GM23338 (cell line): ENCODE measurements around the gene AP2M1. TPM values are rescaled to one million over a fixed set of nuclear protein-coding genes. Genes with fewer than 3 reads are reported as not detected.

Experiments used
- ATAC-seq: fragments of 200-7000 bp; cut with Tn5 transposase; 3 replicates; pipeline ENCODE4 v1.9.1; 2020
- DNase-seq: peaks from one replicate; pipeline ENCODE4 v3.0.0-alpha.2; 2015; ENCODE audit warnings: low spot score
- H2AFZ ChIP-seq: fragments of 200-600 bp; sonication (generic); 2 replicates; pipeline ENCODE4 v1.8.0; 2016; ENCODE audit warnings: antibody characterized with exemption, mild to moderate bottlenecking, moderate library complexity
- H3F3A ChIP-seq: fragments of 200-600 bp; sonication (generic); replicated peaks from 2 replicates; pipeline ENCODE4 v1.8.0; 2017; ENCODE audit warnings: antibody characterized with exemption, mixed run types, low read depth
- H3K27ac ChIP-seq: fragments of 200-600 bp; sonication (generic); 2 replicates; pipeline ENCODE4 v1.6.1; 2016; ENCODE audit warnings: low read depth
- H3K27me3 ChIP-seq: fragments of 200-600 bp; sonication (generic); 2 replicates; pipeline ENCODE4 v1.8.0; 2016; ENCODE audit warnings: mild to moderate bottlenecking, mixed run types, moderate library complexity; ENCODE audit not compliant: insufficient read depth
- H3K36me3 ChIP-seq: fragments of 200-600 bp; sonication (generic); 2 replicates; pipeline ENCODE4 v1.8.0; 2016; ENCODE audit warnings: mild to moderate bottlenecking; ENCODE audit not compliant: insufficient read depth
- H3K4me1 ChIP-seq: fragments of 200-600 bp; sonication (generic); 2 replicates; pipeline ENCODE4 v1.8.0; 2016; ENCODE audit warnings: mild to moderate bottlenecking, moderate library complexity; ENCODE audit not compliant: insufficient read depth
- H3K4me2 ChIP-seq: fragments of 200-600 bp; sonication (generic); 2 replicates; pipeline ENCODE4 v1.7.1; 2017; ENCODE audit warnings: mixed run types
- H3K4me3 ChIP-seq: fragments of 200-600 bp; sonication (generic); 2 replicates; pipeline ENCODE4 v1.6.1; 2016; ENCODE audit warnings: mixed run types
- H3K79me2 ChIP-seq: fragments of 200-600 bp; sonication (generic); replicated peaks from 2 replicates; pipeline ENCODE4 v1.8.0; 2017; ENCODE audit warnings: mild to moderate bottlenecking; ENCODE audit not compliant: insufficient read depth
- H3K9me2 ChIP-seq: fragments of 200-600 bp; sonication (generic); 2 replicates; pipeline ENCODE4 v1.8.0; 2017; ENCODE audit not compliant: insufficient read depth
- H4K20me1 ChIP-seq: fragments of 200-600 bp; sonication (generic); replicated peaks from 2 replicates; pipeline ENCODE4 v1.8.0; 2017; ENCODE audit warnings: mild to moderate bottlenecking; ENCODE audit not compliant: insufficient read depth
- H3K27ac Mint-ChIP-seq: 2 replicates; pipeline ENCODE4 v1.8.0; 2020; ENCODE audit warnings: inconsistent platforms, mild to moderate bottlenecking, moderate library complexity, mixed read lengths
- H3K27me3 Mint-ChIP-seq: 3 replicates; pipeline ENCODE4 v1.8.0; 2022; ENCODE audit warnings: low read depth, mild to moderate bottlenecking, moderate library complexity, mixed read lengths, inconsistent platforms; ENCODE audit not compliant: insufficient read depth, poor library complexity
- H3K36me3 Mint-ChIP-seq: 3 replicates; pipeline ENCODE4 v1.8.0; 2021; ENCODE audit warnings: low read depth, mild to moderate bottlenecking, inconsistent platforms, moderate library complexity, mixed read lengths
- H3K4me1 Mint-ChIP-seq: 3 replicates; pipeline ENCODE4 v1.8.0; 2020; ENCODE audit warnings: mild to moderate bottlenecking, inconsistent platforms, mixed read lengths
- H3K4me3 Mint-ChIP-seq: 3 replicates; pipeline ENCODE4 v1.8.0; 2021; ENCODE audit warnings: moderate library complexity, mild to moderate bottlenecking, inconsistent platforms, mixed read lengths
- H3K9me3 Mint-ChIP-seq: 3 replicates; pipeline ENCODE4 v1.8.0; 2020; ENCODE audit warnings: moderate library complexity, mild to moderate bottlenecking, inconsistent platforms, mixed read lengths
- CREB1 ChIP-seq: fragments of 250-450 bp; sonication (Bioruptor Pico); IDR thresholded peaks from 2 replicates; pipeline ENCODE4 v1.5.0; 2020; ENCODE audit warnings: low read depth, mild to moderate bottlenecking, moderate library complexity
- EZH2 ChIP-seq: fragments of 200-600 bp; sonication (generic); IDR thresholded peaks from one replicate; pipeline ENCODE4 v1.8.0; 2017; ENCODE audit warnings: antibody characterized with exemption, mild to moderate bottlenecking, low read depth; ENCODE audit not compliant: unreplicated experiment
- JUNB ChIP-seq: IDR thresholded peaks from one replicate; pipeline ENCODE4 v1.6.1; 2016; ENCODE audit warnings: antibody characterized with exemption; ENCODE audit not compliant: unreplicated experiment
- NANOG ChIP-seq: IDR thresholded peaks from 2 replicates; pipeline ENCODE4 v1.6.1; 2016; ENCODE audit warnings: antibody characterized with exemption, borderline replicate concordance
- POLR2AphosphoS5 ChIP-seq: IDR thresholded peaks from 2 replicates; pipeline ENCODE4 v1.6.1; 2016; ENCODE audit warnings: antibody characterized with exemption, low read depth
- ZNF114 ChIP-seq: fragments of 250-450 bp; sonication (Bioruptor Pico); IDR thresholded peaks from 2 replicates; pipeline ENCODE4 v1.5.0; 2020; ENCODE audit warnings: mild to moderate bottlenecking, moderate library complexity
- ZNF331 ChIP-seq: fragments of 250-450 bp; sonication (Bioruptor Pico); IDR thresholded peaks from 2 replicates; pipeline ENCODE4 v1.5.0; 2020; ENCODE audit warnings: low read depth, mild to moderate bottlenecking, moderate library complexity
- polyA plus RNA-seq: library from polyadenylated mRNA; unstranded; fragments of >200 nt; fragmentation: Nextera tagmentation; extraction: Ambion mirVana; gene quantifications from 2 replicates; pipeline ENCODE4 v1.2.1, GENCODE V29; 2016
- total RNA-seq: library from RNA; depleted of rRNA; stranded (reverse); fragments of >200 nt; shearing (Covaris generic); gene quantifications from 2 replicates; pipeline ENCODE4 v1.2.3, GENCODE V29; 2014
- TF ChIP-seq, protein P1 (sequence below), 2 experiments: fragments of 200-600 bp in 1 of 2; sonication (generic) in 1 of 2; conservative IDR thresholded peaks; 2 replicates each; pipeline versions ENCODE4 v1.5.1 to v1.6.1; 2016 to 2017; ENCODE audit warnings: antibody characterized with exemption in 2 of 2, low read depth in 2 of 2, mild to moderate bottlenecking in 2 of 2, moderate library complexity in 1 of 2
- TF ChIP-seq, protein P2 (sequence below): IDR thresholded peaks from 2 replicates; pipeline ENCODE4 v1.6.1; 2016; ENCODE audit warnings: antibody characterized with exemption
- TF ChIP-seq, protein P3 (sequence below): fragments of 250-450 bp; sonication (Bioruptor Pico); IDR thresholded peaks from 2 replicates; pipeline ENCODE4 v1.5.0; 2020; ENCODE audit warnings: mild to moderate bottlenecking, moderate library complexity

Gene AP2M1
- total and polyA plus RNA-seq, 2 experiments from 2014 or later, result 215 to 305 TPM

DNA sequence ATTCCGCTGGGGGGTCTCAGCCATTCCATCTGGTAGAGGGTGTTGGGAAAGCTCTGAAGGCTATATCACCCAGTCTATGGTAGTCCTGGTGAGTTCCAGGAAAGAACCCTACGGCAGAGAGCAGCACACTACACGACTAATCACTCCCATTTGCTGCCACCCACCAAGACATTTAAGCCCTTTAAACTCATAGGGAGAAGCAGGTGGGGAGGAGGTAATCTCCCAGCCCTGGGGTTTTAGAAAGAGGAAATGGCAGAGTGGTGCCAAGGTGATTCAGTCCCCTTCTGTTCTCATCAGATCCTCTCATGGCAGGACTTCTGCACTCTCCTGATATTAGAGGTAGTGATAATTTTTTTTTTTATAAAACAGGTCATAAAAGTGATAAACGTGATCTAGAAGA, 44.2 kb downstream of the AP2M1 start:
- Mint-ChIP-seq H3K27me3 (peaks cover 5% of the 10 kb centered on the region), H3K27ac (no peak overlapping the region), H3K4me1 (no peaks in the 10 kb centered on the region), H3K36me3 (no peaks in the 10 kb centered on the region), H3K9me3 (no peaks in the 10 kb centered on the region), H3K4me3 (no peak overlapping the region)
- Histone ChIP-seq H2AFZ (no peak overlapping the region), H4K20me1 (0 out of 2 replicates have a peak, but pooled peaks cover 4% of the 10 kb centered on the region), H3K27ac (no peak overlapping the region), H3K4me2 (no peak overlapping the region), H3K79me2 (no peaks in the 10 kb centered on the region), H3K27me3 (no peaks in the 10 kb centered on the region), H3F3A (no peaks in the 10 kb centered on the region), H3K9me2 (no peaks in the 10 kb centered on the region), H3K36me3 (no peaks in the 10 kb centered on the region), H3K4me1 (no peaks in the 10 kb centered on the region), H3K4me3 (no peak overlapping the region)
- TF ChIP-seq CREB1 (no peak), POLR2AphosphoS5 (no peak), NANOG (no peak), EZH2 (no peak), JUNB (no peak)
- TF ChIP-seq, protein P1, sequence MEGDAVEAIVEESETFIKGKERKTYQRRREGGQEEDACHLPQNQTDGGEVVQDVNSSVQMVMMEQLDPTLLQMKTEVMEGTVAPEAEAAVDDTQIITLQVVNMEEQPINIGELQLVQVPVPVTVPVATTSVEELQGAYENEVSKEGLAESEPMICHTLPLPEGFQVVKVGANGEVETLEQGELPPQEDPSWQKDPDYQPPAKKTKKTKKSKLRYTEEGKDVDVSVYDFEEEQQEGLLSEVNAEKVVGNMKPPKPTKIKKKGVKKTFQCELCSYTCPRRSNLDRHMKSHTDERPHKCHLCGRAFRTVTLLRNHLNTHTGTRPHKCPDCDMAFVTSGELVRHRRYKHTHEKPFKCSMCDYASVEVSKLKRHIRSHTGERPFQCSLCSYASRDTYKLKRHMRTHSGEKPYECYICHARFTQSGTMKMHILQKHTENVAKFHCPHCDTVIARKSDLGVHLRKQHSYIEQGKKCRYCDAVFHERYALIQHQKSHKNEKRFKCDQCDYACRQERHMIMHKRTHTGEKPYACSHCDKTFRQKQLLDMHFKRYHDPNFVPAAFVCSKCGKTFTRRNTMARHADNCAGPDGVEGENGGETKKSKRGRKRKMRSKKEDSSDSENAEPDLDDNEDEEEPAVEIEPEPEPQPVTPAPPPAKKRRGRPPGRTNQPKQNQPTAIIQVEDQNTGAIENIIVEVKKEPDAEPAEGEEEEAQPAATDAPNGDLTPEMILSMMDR (conservative IDR thresholded peaks at IDR 0.05; ENCODE audit: low read depth in 2 of 2), result no peak
- no peak for ATAC-seq
- DNase-seq, result no peak

DNA sequence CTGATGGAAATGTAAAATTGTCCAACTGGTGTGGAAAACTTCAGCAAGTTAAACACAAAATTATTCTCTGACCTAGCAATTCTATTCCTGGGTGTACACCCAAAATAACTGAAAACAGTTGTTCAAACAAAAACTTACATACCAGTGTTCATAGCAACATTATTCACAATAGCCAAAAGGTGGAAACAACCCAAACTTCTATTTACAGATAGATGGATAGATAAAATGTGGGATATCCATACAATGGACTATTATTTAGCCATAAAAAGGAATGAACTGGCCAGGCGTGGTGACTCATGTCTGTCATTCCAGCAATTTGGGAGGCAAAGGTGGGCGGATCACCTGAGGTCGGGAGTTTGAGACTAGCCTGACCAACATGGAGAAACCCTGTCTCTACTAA, 47.9 kb downstream of the AP2M1 start:
- Histone ChIP-seq H3K4me2 (no peak overlapping the region), H4K20me1 (0 out of 2 replicates have a peak, but pooled peaks cover 4% of the 10 kb centered on the region), H3K9me2 (no peaks in the 10 kb centered on the region), H3K4me1 (no peaks in the 10 kb centered on the region), H3K36me3 (no peaks in the 10 kb centered on the region), H3K79me2 (no peaks in the 10 kb centered on the region), H3K27ac (no peak overlapping the region), H3F3A (no peaks in the 10 kb centered on the region), H2AFZ (no peak overlapping the region), H3K4me3 (no peak overlapping the region), H3K27me3 (peaks cover 18% of the 10 kb centered on the region)
- Mint-ChIP-seq H3K36me3 (no peaks in the 10 kb centered on the region), H3K27me3 (peaks cover 8% of the 10 kb centered on the region), H3K4me3 (no peak overlapping the region), H3K27ac (no peak overlapping the region), H3K4me1 (no peaks in the 10 kb centered on the region), H3K9me3 (no peaks in the 10 kb centered on the region)
- TF ChIP-seq POLR2AphosphoS5 (no peak), ZNF331 (no peak), NANOG (no peak), JUNB (no peak), ZNF114 (CRISPR knock-in tag) (no peak)
- TF ChIP-seq, protein P2, sequence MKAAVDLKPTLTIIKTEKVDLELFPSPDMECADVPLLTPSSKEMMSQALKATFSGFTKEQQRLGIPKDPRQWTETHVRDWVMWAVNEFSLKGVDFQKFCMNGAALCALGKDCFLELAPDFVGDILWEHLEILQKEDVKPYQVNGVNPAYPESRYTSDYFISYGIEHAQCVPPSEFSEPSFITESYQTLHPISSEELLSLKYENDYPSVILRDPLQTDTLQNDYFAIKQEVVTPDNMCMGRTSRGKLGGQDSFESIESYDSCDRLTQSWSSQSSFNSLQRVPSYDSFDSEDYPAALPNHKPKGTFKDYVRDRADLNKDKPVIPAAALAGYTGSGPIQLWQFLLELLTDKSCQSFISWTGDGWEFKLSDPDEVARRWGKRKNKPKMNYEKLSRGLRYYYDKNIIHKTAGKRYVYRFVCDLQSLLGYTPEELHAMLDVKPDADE, result no peak
- TF ChIP-seq, protein P3, sequence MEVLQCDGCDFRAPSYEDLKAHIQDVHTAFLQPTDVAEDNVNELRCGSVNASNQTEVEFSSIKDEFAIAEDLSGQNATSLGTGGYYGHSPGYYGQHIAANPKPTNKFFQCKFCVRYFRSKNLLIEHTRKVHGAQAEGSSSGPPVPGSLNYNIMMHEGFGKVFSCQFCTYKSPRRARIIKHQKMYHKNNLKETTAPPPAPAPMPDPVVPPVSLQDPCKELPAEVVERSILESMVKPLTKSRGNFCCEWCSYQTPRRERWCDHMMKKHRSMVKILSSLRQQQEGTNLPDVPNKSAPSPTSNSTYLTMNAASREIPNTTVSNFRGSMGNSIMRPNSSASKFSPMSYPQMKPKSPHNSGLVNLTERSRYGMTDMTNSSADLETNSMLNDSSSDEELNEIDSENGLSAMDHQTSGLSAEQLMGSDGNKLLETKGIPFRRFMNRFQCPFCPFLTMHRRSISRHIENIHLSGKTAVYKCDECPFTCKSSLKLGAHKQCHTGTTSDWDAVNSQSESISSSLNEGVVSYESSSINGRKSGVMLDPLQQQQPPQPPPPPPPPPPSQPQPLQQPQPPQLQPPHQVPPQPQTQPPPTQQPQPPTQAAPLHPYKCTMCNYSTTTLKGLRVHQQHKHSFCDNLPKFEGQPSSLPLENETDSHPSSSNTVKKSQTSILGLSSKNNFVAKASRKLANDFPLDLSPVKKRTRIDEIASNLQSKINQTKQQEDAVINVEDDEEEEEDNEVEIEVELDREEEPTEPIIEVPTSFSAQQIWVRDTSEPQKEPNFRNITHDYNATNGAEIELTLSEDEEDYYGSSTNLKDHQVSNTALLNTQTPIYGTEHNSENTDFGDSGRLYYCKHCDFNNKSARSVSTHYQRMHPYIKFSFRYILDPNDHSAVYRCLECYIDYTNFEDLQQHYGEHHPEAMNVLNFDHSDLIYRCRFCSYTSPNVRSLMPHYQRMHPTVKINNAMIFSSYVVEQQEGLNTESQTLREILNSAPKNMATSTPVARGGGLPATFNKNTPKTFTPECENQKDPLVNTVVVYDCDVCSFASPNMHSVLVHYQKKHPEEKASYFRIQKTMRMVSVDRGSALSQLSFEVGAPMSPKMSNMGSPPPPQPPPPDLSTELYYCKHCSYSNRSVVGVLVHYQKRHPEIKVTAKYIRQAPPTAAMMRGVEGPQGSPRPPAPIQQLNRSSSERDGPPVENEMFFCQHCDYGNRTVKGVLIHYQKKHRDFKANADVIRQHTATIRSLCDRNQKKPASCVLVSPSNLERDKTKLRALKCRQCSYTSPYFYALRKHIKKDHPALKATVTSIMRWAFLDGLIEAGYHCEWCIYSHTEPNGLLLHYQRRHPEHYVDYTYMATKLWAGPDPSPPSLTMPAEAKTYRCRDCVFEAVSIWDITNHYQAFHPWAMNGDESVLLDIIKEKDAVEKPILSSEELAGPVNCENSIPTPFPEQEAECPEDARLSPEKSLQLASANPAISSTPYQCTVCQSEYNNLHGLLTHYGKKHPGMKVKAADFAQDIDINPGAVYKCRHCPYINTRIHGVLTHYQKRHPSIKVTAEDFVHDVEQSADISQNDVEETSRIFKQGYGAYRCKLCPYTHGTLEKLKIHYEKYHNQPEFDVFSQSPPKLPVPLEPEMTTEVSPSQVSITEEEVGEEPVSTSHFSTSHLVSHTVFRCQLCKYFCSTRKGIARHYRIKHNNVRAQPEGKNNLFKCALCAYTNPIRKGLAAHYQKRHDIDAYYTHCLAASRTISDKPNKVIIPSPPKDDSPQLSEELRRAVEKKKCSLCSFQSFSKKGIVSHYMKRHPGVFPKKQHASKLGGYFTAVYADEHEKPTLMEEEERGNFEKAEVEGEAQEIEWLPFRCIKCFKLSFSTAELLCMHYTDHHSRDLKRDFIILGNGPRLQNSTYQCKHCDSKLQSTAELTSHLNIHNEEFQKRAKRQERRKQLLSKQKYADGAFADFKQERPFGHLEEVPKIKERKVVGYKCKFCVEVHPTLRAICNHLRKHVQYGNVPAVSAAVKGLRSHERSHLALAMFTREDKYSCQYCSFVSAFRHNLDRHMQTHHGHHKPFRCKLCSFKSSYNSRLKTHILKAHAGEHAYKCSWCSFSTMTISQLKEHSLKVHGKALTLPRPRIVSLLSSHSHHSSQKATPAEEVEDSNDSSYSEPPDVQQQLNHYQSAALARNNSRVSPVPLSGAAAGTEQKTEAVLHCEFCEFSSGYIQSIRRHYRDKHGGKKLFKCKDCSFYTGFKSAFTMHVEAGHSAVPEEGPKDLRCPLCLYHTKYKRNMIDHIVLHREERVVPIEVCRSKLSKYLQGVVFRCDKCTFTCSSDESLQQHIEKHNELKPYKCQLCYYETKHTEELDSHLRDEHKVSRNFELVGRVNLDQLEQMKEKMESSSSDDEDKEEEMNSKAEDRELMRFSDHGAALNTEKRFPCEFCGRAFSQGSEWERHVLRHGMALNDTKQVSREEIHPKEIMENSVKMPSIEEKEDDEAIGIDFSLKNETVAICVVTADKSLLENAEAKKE, result no peak
- no peak for ATAC-seq
- no peak for DNase-seq
